HG02763 (cell line): ENCODE measurements around the gene GPSM1.

ENCODE experiments used
- ATAC-seq: cut with Tn5 transposase; IDR thresholded peaks from one replicate; pipeline ENCODE4 v1.9.1; 2021; ENCODE audit warnings: mild to moderate bottlenecking, moderate library complexity; ENCODE audit not compliant: unreplicated experiment

GPSM1 gene

GRCh38 chr9:136327304-136327974 lies at the start of gene GPSM1:
Gene GPSM1 (plus strand): TSS chr9:136327539. CDS start chr9:136327696, 157 bp downstream.
- ATAC-seq: no peak

- no peak for ATAC-seq
Measured at GRCh38 chr9:136277746-136278145, 49.6 kb upstream of the GPSM1 start.

GRCh38 chr9:136278221-136278620 lies 49.1 kb upstream of the GPSM1 start:
- ATAC-seq: no peak

- ATAC-seq: no peak
Measured at GRCh38 chr9:136278894-136279293, 48.4 kb upstream of the GPSM1 start.

GRCh38 chr9:136279471-136279870 lies 47.9 kb upstream of the GPSM1 start:
- no peak for ATAC-seq

GRCh38 chr9:136280535-136281315 lies 46.6 kb upstream of the GPSM1 start:
- ATAC-seq: no peak

GRCh38 chr9:136281421-136282271 lies 45.7 kb upstream of the GPSM1 start:
- no peak for ATAC-seq

- ATAC-seq: no peak
Measured at GRCh38 chr9:136282272-136282861, 45.0 kb upstream of the GPSM1 start.

- peak; percentile 71 for ATAC-seq
Measured at GRCh38 chr9:136283291-136284235, 43.8 kb upstream of the GPSM1 start.

GRCh38 chr9:136284311-136284710 lies 43.0 kb upstream of the GPSM1 start:
- ATAC-seq: no peak

- no peak for ATAC-seq
Measured at GRCh38 chr9:136284951-136285350, 42.4 kb upstream of the GPSM1 start.

- no peak for ATAC-seq
Measured at GRCh38 chr9:136285501-136286358, 41.6 kb upstream of the GPSM1 start.

GRCh38 chr9:136286359-136286986 lies 40.9 kb upstream of the GPSM1 start:
- no peak for ATAC-seq

- no peak for ATAC-seq
Measured at GRCh38 chr9:136286987-136287379, 40.4 kb upstream of the GPSM1 start.

- no peak for ATAC-seq
Measured at GRCh38 chr9:136287960-136288753, 39.2 kb upstream of the GPSM1 start.

- no peak for ATAC-seq
Measured at GRCh38 chr9:136289651-136290507, 37.5 kb upstream of the GPSM1 start.

- ATAC-seq: no peak
Measured at GRCh38 chr9:136290508-136291000, 36.8 kb upstream of the GPSM1 start.
